Kidney (tissue), 14 donors: ENCODE measurements around the gene PAX4. TPM values are rescaled to one million over a fixed set of nuclear protein-coding genes. Genes with fewer than 3 reads are reported as not detected.
A peak's percentile ranks its signal among the peaks of the same experiment; 100 is the strongest.

Experiments
- DNase-seq, 5 donors: peaks; one replicate each; pipeline ENCODE4 v3.0.0-alpha.2; 2013 to 2020
- FAIRE-seq: peaks from 2 replicates; lab custom pipeline; 2012; peaks lifted over from hg19 to GRCh38; lab: Jason Lieb, UNC
- H3K27ac ChIP-seq, 2 donors: one replicate each; pipeline ENCODE4 v1.7.0; 2013; ENCODE audit warnings: low read depth in 2 of 2, low read length in 2 of 2, inconsistent platforms in 1 of 2
- H3K27me3 ChIP-seq: one replicate; pipeline ENCODE4 v1.7.1; 2013; ENCODE audit warnings: low read length, inconsistent platforms; ENCODE audit not compliant: control insufficient read depth, insufficient read depth
- H3K36me3 ChIP-seq, 3 donors: one replicate each; pipeline versions ENCODE4 v1.7.0 to v1.7.1; 2013; ENCODE audit warnings: low read length in 3 of 3, control low read depth in 1 of 3, inconsistent platforms in 1 of 3; ENCODE audit not compliant: insufficient read depth in 3 of 3, control insufficient read depth in 2 of 3
- H3K4me1 ChIP-seq, 3 donors: one replicate each; pipeline versions ENCODE4 v1.7.0 to v1.7.1; 2013; ENCODE audit warnings: low read length in 3 of 3, inconsistent platforms in 1 of 3, low read depth in 1 of 3; ENCODE audit not compliant: control insufficient read depth in 2 of 3, insufficient read depth in 2 of 3
- H3K4me3 ChIP-seq, 3 donors: one replicate each; pipeline versions ENCODE4 v1.7.0 to v1.8.1; 2013; ENCODE audit warnings: low read length in 3 of 3, control low read depth in 1 of 3, inconsistent platforms in 1 of 3
- H3K9ac ChIP-seq, 3 donors: one replicate each; pipeline versions ENCODE4 v1.7.0 to v1.7.1; 2013; ENCODE audit warnings: low read length in 3 of 3, control low read depth in 1 of 3, inconsistent platforms in 1 of 3
- H3K9me3 ChIP-seq, 3 donors: one replicate each; pipeline versions ENCODE4 v1.7.0 to v1.7.1; 2013; ENCODE audit warnings: low read length in 3 of 3, control low read depth in 1 of 3, inconsistent platforms in 1 of 3; ENCODE audit not compliant: control insufficient read depth in 2 of 3, insufficient read depth in 1 of 3
- intact Hi-C: fragments of 100-400 bp; cut with DNase I; formaldehyde crosslinking; loops from one replicate; pipeline ENCODE4 v1.11.1; 2022
- polyA plus RNA-seq: library from polyadenylated mRNA; stranded (reverse); fragments of 350-450 nt; fragmentation: Illumina TruSeq; extraction: RNeasy Lipid Tissue Mini Kit (QIAGEN cat#74804); gene quantifications from one replicate; pipeline ENCODE4 v1.2.3, GENCODE V29; 2014; ENCODE audit warnings: low read depth, low replicate concordance; ENCODE audit not compliant: insufficient read depth
- total RNA-seq: library from RNA; stranded (reverse); fragmentation: NEBNext Ultra II Directional; extraction: Animal tissue kit (Norgen Biotek cat#: 25700); gene quantifications from one replicate; pipeline ENCODE4 v1.2.1, GENCODE V29; 2021
- TF ChIP-seq, protein P1 (sequence below): IDR thresholded peaks from 3 replicates; pipeline ENCODE4 v1.5.1; 2012; ENCODE audit warnings: mild to moderate bottlenecking, moderate library complexity, borderline replicate concordance; ENCODE audit not compliant: insufficient read depth; ENCODE audit errors: extremely low read depth
- donor health status: control.
- donor health status: control.
- donor health status: control.
- donor health status: control.
- donor health status: control.
- donor health status: DM: yes; HTN: yes; CAD: no.
- donor health status: Normal renal cell carcinoma (clear cell type).

Gene PAX4
- total and polyA plus RNA-seq, 2 donors from 2014 or later, result not detected

DNA sequence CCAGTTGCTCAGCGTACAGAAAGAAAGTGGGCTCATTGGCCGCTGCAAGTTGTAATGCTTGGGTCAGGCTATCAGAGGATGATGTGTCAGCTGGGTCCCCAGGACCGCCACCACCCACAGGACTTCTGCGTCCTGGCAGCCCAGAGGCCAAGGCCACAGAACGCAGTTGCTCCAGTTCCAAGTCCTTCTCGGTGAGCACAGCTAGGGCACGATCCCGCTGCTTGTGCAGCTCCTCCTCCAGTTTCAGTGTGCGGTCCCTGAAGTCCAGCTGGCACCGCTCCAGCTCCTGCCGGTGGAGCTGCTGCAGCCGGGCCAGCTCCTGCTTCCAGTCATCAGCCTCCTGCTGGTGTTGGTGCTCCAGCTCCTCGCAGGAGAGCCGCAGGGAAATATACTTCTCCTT lies 35.6 kb downstream of the PAX4 start:
- no peak overlapping the region for H3K27ac ChIP-seq
- no peak overlapping the region for H3K4me3 ChIP-seq
- peak in 1 of 5 donors; percentile 74 for DNase-seq
- intact Hi-C loops, result no loop called here
- H3K9me3 ChIP-seq, result no peaks in the 10 kb centered on the region
- TF ChIP-seq, protein P1, sequence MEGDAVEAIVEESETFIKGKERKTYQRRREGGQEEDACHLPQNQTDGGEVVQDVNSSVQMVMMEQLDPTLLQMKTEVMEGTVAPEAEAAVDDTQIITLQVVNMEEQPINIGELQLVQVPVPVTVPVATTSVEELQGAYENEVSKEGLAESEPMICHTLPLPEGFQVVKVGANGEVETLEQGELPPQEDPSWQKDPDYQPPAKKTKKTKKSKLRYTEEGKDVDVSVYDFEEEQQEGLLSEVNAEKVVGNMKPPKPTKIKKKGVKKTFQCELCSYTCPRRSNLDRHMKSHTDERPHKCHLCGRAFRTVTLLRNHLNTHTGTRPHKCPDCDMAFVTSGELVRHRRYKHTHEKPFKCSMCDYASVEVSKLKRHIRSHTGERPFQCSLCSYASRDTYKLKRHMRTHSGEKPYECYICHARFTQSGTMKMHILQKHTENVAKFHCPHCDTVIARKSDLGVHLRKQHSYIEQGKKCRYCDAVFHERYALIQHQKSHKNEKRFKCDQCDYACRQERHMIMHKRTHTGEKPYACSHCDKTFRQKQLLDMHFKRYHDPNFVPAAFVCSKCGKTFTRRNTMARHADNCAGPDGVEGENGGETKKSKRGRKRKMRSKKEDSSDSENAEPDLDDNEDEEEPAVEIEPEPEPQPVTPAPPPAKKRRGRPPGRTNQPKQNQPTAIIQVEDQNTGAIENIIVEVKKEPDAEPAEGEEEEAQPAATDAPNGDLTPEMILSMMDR, result no peak
- H3K27me3 ChIP-seq, result no peaks in the 10 kb centered on the region
- peaks cover 2 to 21% (median 9%) of the 10 kb centered on the region in 3 donors for H3K36me3 ChIP-seq
- peaks cover 2 to 36% (median 14%) of the 10 kb centered on the region in 3 donors for H3K4me1 ChIP-seq
- no peak overlapping the region for H3K9ac ChIP-seq
- FAIRE-seq, result no peak

DNA sequence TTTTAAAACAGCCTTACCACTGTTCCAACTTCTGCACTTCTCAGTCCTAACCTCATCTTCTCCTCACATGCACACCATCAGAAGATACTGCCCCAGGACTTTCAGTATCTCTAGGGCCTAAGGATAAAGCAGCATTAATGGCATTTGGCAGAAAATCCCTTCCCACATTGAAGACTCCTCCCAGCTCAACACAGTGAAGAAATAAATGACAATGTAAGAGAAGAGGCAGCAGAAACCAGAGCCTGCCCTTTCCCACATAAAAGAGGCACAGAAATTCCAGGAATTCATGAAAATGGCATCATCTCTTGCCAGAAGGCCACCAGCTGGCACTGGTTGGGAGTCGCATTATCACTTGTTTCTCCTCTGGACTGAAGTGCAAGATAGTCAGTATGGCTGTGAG lies 36.2 kb downstream of the PAX4 start:
- intact Hi-C loops, result no loop called here
- FAIRE-seq (no peak), DNase-seq (no peak)
- Histone ChIP-seq H3K9ac (no peak overlapping the region), H3K27me3 (no peaks in the 10 kb centered on the region), H3K36me3 (peaks cover 2 to 21% (median 9%) of the 10 kb centered on the region in 3 donors), H3K27ac (no peak overlapping the region), H3K4me3 (no peak overlapping the region), H3K9me3 (no peaks in the 10 kb centered on the region), H3K4me1 (peaks cover 2 to 36% (median 14%) of the 10 kb centered on the region in 3 donors)
- TF ChIP-seq, protein P1, result no peak

DNA sequence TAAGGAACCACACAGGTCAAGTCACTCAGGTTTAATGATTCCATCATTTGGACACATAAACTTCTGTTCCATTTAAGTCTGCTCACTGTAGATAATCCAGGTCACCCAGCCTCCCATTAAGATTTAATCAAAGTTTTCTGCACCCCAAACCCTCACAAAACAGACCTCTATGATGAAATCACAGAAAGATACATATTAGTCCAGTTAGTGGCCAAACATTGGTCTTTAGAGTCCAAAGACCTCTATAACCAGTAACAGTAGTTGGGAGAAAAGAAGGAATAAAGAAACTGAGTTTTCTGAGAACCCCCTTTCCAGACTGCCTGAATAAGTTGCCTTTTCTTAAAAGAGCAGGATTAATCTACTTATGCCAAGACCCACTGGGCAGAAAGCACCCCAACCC lies 37.3 kb downstream of the PAX4 start:
- H3K9me3 ChIP-seq, result no peaks in the 10 kb centered on the region
- H3K4me3 ChIP-seq, result no peak overlapping the region
- DNase-seq (no peak), FAIRE-seq (no peak)
- H3K27me3 ChIP-seq, result no peaks in the 10 kb centered on the region
- H3K4me1 ChIP-seq, result peaks cover 0 to 31% (median 14%) of the 10 kb centered on the region in 3 donors
- TF ChIP-seq, protein P1, result no peak
- peak overlapping the region in 1 of 3 donors; percentile 10 for H3K9ac ChIP-seq
- H3K27ac ChIP-seq, result no peak overlapping the region
- H3K36me3 ChIP-seq, result peaks cover 2 to 21% (median 9%) of the 10 kb centered on the region in 3 donors
- intact Hi-C loops, result no loop called here
